ENCODE data around the gene HID1. TPM values are rescaled to one million over a fixed set of nuclear protein-coding genes. Genes with fewer than 3 reads are reported as not detected.

HID1 gene
- total RNA-seq, 1 donor from 2014 or later = 16.1 TPM

- DNase-seq (ENCODE audit: low spot score) = no peak
- ATAC-seq = no peak
- intact Hi-C loops (cut with DNase I) = no loop called here
Measured at GRCh38 chr17:74937064-74938051, 35.2 kb downstream of the HID1 start.

GRCh38 chr17:74936470-74936799 lies 36.1 kb downstream of the HID1 start:
- no peak for ATAC-seq
- intact Hi-C loops (cut with DNase I) = no loop called here

GRCh38 chr17:74935585-74936469 lies 36.7 kb downstream of the HID1 start, which contains the start of gene OTOP3:
TSS of gene OTOP3 (plus strand) at chr17:74935898. CDS start at chr17:74935922, 24 bp downstream.
- DNase-seq (ENCODE audit: low spot score) (no peak), ATAC-seq (no peak)
- intact Hi-C loops (cut with DNase I) = no loop called here

More at GRCh38 chr17:74936470-74936799, 36.1 kb downstream of the HID1 start:
- no peak for DNase-seq (ENCODE audit: low spot score)

- intact Hi-C loops (cut with DNase I) = no loop called here
- DNase-seq (ENCODE audit: low spot score) (no peak), ATAC-seq (no peak)
Measured at GRCh38 chr17:74935048-74935447, 37.5 kb downstream of the HID1 start.

- DNase-seq (ENCODE audit: low spot score) (no peak), ATAC-seq (no peak)
- intact Hi-C loops (cut with DNase I) = no loop called here
Measured at GRCh38 chr17:74930535-74931036, 42.0 kb downstream of the HID1 start.

- no peak for DNase-seq (ENCODE audit: low spot score)
- no peak for ATAC-seq
- intact Hi-C loops (cut with DNase I) = no loop called here
Measured at GRCh38 chr17:74928786-74929185, 43.8 kb downstream of the HID1 start.

- no peak for DNase-seq (ENCODE audit: low spot score)
- intact Hi-C loops (cut with DNase I) = no loop called here
- no peak for ATAC-seq
Measured at GRCh38 chr17:74925242-74925641, 47.3 kb downstream of the HID1 start.

GRCh38 chr17:74924250-74924948 lies 48.2 kb downstream of the HID1 start, which contains the start of gene OTOP2:
TSS of gene OTOP2 (plus strand) at chr17:74924273. CDS start at chr17:74924633, 360 bp downstream.
- no peak for DNase-seq (ENCODE audit: low spot score)
- intact Hi-C loops (cut with DNase I) = no loop called here
- ATAC-seq = peak; percentile 30

- intact Hi-C loops (cut with DNase I) = no loop called here
- peak; percentile 82 for DNase-seq (ENCODE audit: low spot score)
- peak; percentile 55 for ATAC-seq
Measured at GRCh38 chr17:74923538-74924249, 48.9 kb downstream of the HID1 start.

GRCh38 chr17:74922694-74923537 lies 49.6 kb downstream of the HID1 start, which contains the start of gene USH1G:
TSS of gene USH1G (minus strand) at chr17:74923255. CDS start at chr17:74923073, 182 bp downstream.
- DNase-seq (ENCODE audit: low spot score) (no peak), ATAC-seq (peak; percentile 18)
- intact Hi-C loops (cut with DNase I) = no loop called here

- DNase-seq (ENCODE audit: low spot score) (no peak), ATAC-seq (no peak)
- intact Hi-C loops (cut with DNase I) = no loop called here
Measured at GRCh38 chr17:74922172-74922571, 50.4 kb downstream of the HID1 start.

GRCh38 chr17:74921769-74922168 lies 50.8 kb downstream of the HID1 start:
- intact Hi-C loops (cut with DNase I) = no loop called here

GRCh38 chr17:74921026-74921681 lies 51.4 kb downstream of the HID1 start:
- intact Hi-C loops (cut with DNase I) = no loop called here
- ATAC-seq (no peak), DNase-seq (ENCODE audit: low spot score) (no peak)

More at GRCh38 chr17:74921769-74922168, 50.8 kb downstream of the HID1 start:
- DNase-seq (ENCODE audit: low spot score) (no peak), ATAC-seq (no peak)

- no peak for ATAC-seq
- DNase-seq (ENCODE audit: low spot score) = no peak
- intact Hi-C loops (cut with DNase I) = no loop called here
Measured at GRCh38 chr17:74920642-74921025, 51.9 kb downstream of the HID1 start.

GRCh38 chr17:74920306-74920620 lies 52.3 kb downstream of the HID1 start:
- ATAC-seq (no peak), DNase-seq (ENCODE audit: low spot score) (no peak)
- intact Hi-C loops (cut with DNase I) = no loop called here

GRCh38 chr17:74919440-74920305 lies 52.9 kb downstream of the HID1 start:
- ATAC-seq (no peak), DNase-seq (ENCODE audit: low spot score) (no peak)
- intact Hi-C loops (cut with DNase I) = loop anchor here (10.0 kb wide), 1 partner anchor 1115 kb away; no protein-coding TSS in a partner anchor
